HTR-8/SVneo (cell line): ENCODE results near the gene AFF3.

ENCODE experiments used
- DNase-seq: peaks from one replicate; pipeline ENCODE4 v3.0.0; 2011; ENCODE audit warnings: low spot score, mixed read lengths; ENCODE audit not compliant: insufficient read length
- FAIRE-seq: peaks from 2 replicates; lab custom pipeline; 2011; peaks lifted over from hg19 to GRCh38; lab: Jason Lieb, UNC

Gene AFF3, protein sequence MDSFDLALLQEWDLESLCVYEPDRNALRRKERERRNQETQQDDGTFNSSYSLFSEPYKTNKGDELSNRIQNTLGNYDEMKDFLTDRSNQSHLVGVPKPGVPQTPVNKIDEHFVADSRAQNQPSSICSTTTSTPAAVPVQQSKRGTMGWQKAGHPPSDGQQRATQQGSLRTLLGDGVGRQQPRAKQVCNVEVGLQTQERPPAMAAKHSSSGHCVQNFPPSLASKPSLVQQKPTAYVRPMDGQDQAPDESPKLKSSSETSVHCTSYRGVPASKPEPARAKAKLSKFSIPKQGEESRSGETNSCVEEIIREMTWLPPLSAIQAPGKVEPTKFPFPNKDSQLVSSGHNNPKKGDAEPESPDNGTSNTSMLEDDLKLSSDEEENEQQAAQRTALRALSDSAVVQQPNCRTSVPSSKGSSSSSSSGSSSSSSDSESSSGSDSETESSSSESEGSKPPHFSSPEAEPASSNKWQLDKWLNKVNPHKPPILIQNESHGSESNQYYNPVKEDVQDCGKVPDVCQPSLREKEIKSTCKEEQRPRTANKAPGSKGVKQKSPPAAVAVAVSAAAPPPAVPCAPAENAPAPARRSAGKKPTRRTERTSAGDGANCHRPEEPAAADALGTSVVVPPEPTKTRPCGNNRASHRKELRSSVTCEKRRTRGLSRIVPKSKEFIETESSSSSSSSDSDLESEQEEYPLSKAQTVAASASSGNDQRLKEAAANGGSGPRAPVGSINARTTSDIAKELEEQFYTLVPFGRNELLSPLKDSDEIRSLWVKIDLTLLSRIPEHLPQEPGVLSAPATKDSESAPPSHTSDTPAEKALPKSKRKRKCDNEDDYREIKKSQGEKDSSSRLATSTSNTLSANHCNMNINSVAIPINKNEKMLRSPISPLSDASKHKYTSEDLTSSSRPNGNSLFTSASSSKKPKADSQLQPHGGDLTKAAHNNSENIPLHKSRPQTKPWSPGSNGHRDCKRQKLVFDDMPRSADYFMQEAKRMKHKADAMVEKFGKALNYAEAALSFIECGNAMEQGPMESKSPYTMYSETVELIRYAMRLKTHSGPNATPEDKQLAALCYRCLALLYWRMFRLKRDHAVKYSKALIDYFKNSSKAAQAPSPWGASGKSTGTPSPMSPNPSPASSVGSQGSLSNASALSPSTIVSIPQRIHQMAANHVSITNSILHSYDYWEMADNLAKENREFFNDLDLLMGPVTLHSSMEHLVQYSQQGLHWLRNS (N-terminal part only)

DNA sequence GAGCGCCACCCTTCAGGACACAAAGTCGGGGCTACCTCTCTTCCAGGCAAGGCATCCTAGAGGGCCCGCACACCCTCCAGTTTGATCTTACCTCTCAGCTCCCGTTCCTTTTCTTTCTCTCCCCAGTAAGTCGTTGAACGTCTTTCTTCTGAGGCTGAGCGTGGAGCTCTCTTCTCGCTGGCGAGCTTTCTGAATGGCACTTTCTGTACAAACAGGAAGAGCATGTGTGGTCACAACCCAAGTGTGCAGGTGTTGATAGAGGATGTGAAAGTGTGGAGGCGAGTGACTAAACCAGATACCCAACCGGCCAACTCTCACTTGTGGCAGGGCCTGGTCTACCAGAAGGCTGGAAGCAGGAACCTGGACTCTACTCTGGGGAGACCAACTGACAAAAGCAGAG lies at the start of gene AFF3:
AFF3 (minus strand) TSS at position 198 of the 400 bp plus-strand sequence. CDS start 38,136 bp downstream, outside the sequence.
- DNase-seq (no peak), FAIRE-seq (no peak)

DNA sequence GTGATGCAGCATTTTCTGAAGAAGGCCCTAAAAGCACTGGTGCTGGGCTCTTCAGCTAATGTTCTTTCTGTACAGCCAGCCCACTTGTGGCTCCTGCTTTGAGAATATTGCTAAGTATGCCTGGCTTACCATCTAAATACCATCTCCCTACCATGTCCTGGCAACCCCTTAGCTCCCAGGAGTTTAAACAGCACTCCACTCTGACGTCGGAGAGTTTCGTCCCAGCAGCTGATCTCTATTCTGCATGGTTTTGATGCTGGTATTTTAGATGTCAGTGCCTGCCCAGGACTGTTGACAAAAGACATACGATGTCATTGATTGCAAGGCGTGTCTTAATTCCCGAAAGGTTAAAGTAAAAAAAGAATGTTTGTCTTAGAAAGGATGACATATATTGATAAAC lies 47.0 kb upstream of the AFF3 start:
- DNase-seq: no peak
- no peak for FAIRE-seq

DNA sequence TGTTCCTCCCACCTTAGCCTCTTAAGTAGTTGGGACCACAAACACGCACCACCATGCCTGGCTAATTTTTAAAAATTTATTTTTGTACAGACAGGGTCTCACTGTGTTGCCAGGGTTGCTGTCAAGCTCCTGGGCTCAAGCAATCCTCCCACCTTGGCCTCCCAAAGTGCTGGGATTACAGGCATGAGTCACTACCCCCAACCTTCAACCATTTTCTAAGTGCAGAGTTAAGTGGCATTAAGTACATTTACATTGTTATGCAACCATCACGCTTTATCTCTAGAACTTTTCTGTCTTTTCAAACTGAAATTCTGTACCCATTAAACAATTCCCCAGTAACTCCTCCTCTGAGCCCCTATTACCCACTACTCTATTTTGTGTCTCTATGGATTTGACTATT lies 45.9 kb upstream of the AFF3 start:
- no peak for FAIRE-seq

DNA sequence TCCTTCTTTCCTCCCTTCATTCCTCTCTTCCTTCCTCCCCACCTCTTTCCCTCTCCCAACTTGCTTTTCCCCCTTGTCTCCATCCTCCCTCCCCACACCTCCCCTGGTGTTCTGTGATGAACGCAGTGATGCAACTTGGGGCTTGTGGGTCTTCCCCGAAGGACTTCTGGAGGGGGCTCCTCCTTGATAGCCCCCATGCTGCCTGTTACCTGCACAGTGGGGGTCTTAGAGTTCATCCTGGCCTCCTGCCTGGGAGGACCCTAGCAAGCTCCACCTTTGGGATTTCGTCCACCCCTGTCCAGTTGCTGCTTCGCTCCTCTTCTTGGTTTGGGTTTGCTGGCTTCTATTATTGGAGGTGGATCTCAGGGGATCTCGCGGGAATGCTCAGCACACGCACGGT lies 43.7 kb upstream of the AFF3 start:
- DNase-seq: no peak
- FAIRE-seq: no peak

More for the DNA sequence above, 45.9 kb upstream of the AFF3 start:
- DNase-seq: no peak

DNA sequence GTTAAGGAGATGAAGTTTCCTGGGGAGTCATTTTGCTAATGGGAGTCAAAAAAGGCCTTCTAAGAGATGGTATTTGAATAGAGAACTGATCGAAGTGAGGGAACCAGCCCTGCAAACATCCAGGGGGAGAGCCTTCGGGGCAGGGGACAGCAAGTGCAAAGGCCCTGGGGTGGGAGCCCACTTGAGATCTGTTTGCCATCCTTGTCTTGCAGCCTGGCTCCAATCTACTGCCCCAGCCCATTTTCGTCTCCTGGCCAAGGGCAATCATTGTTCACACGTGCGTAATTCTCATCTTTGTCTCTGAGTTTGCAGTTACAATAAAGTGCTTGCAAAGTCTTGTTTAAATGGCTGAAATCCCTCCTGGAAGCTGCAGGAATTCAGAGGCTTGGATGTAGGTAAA lies 43.1 kb upstream of the AFF3 start:
- DNase-seq (no peak), FAIRE-seq (no peak)

DNA sequence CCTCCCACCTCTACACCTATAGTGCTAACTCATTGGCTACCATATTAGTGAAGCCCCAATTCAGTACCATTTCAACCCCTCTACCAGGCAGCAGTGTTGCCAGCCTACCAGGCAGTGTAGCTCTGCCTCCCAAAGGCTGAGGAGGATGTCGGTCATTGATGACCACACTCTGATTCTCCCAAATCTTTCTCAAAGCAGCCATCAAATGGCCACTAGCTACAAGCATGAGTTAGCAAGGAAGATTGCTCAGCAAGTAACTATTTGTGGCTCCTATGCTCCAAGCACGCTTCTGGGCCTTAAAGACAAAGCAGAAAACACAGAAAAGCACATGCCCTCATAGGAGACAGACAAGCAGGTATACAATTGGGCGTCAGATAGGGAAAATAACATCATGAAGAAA lies 42.7 kb upstream of the AFF3 start:
- no peak for FAIRE-seq
- DNase-seq: no peak

DNA sequence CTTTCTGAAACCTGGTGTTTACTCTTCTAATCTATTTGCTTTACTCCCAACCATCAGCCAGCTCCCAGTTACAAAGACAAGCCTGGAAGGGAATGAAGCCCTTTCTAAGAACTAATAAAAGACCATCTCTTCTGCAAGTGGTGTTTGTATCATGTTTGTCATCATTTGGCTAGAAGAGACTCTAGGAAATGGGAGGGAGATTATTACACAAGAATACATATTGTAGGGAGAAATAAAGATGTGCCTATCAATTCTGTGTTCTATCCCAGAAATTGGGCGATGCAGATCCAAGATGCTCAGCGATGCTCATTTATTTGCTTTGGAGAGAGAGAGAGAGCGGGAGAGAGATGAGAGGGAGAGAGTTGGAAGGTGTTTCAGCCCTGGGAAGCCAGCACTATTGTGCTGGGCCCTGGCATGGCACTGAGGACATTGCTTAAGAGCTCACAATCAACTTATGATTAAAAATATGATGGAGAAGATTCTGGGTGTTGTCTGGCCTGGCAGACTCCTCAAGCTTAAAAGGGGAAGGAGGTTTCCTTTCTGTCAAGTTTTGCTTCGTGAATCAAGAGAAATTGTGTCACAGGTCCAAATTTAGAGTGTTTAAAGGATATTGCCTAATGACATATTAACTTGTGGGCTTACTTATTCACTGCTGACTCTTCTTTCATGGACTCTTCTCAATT lies 41.8 kb upstream of the AFF3 start:
- DNase-seq: no peak
- FAIRE-seq: no peak

DNA sequence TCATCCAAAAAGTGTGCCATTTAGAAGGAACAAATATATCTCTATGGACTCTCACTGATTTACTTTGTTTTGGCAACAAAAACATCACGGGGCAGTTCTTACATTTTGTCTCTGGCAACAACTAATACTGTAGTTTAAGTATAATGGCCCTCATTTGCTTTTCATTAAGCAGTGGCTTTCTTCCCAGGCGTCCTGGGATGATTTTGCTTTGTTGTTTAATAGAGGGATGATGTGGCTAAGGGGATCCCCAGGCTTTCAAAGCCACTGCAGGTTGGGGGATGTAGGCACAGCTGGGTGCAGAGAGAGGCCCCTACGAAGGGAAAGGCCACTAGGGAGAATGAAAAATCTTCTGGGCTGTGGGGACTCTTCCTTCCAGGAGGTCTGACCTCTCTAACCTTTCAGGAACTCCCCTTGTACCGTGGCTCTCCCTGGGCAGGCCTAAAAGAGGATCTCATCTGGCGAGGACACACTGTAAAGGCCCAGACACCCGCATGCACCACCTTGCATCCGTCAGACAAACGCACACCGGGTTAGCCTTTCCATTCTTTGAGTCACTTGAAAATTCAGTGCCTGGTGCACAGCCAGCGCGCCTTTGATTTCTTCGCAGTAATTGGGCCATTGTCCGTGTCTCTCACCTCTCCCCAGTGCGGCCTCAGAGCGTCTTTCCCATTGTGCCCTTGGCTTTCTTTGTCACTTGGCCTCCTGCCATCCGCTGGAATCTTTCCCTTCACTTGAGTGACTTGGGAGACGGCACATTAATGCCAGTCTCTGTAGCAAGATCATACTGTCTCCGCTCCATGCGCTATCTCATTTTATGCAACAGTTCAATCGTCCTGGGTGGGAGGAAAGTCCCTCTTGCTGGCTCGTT lies 40.3 kb upstream of the AFF3 start:
- no peak for FAIRE-seq
- DNase-seq: no peak

DNA sequence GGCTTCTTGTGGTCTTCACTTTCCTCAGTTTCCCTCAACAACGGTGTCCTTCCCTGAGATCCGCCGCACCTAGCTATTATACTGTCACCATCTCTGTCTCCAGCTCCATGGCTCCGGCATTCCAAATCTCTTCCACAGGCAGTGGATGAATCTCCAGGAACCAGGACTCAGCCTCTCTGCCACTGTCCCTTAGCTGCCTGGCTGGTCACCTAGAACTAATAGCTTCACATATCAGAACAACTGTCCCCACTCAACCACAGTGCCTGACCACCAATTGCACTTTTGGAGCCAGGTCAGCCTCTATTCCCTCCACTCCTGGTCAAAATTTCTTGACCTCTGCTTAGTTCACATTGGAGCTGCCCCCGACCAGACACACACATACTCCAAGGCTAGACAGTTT lies 38.1 kb upstream of the AFF3 start:
- DNase-seq: no peak
- no peak for FAIRE-seq

DNA sequence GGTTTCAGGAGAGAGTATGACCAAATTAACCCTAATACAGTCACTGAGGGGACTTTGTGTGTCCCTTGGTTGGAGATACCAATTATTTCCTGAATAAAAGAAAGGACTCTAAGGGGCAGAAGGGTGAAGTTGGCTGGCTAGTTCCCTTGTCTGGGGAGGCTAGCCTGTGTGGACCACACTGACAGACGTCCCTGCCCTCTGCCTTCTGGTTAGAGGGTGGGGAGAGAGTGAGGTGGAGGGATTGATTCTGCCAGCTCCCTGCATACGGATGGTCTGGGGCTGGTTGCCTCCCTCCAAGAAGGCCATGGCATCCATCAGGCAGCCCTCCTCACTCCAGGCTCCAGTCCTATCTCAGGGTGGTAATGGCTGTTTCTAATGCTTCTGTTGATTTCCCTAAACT lies 37.4 kb upstream of the AFF3 start:
- FAIRE-seq: no peak

DNA sequence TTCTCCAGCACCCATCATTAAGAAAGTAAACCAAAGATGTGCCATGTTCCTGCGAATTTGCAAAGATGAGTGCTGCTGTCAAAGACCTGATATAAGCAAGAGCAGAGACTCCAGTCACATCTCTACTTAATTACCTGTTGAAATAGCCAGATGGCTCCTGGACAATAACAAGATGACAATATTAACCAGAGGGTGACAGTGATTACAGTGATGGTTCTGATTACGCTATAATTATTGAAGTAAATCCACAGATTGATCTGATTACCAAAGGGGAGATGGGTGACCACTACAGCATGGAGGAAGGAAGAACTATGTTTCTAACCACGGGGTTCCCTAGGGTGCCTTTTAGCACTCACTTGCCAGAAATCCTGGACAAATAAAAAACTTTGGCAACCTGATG lies 36.5 kb upstream of the AFF3 start:
- FAIRE-seq: no peak

More for the DNA sequence above, 37.4 kb upstream of the AFF3 start:
- no peak for DNase-seq

DNA sequence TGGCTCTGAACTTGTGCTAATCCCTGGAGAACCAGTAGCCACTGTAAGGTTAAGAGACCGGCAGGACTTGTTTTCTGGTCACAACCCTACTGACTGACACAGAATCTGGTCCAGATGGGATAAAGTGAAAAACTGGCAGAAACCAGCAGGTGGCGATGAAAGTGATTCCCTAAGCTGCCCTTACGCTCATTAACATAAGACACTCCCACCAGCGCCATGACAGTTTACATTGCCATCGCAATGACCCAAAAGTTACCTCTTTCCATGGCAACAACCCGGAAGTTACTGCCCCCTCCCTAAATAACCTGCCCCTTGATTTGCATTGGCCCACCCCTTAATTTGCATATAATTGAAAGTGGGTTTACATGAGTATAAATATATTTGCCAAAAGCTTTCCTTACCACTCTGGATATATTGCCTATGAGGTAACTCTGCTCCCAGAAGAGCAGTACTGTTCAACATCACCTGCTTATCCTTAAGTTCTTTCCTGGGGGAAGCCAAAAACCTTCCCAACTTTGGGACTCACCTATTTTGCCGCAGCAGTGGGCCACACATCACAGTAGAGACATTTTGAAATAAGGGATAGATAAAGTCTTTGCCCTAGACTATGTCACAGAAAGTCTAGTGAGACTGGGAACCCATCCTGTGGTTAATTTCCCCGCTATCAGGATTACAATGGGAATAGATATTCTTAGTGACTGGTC lies 35.8 kb upstream of the AFF3 start:
- DNase-seq: peak; percentile 20

More for the DNA sequence above, 36.5 kb upstream of the AFF3 start:
- DNase-seq: no peak

DNA sequence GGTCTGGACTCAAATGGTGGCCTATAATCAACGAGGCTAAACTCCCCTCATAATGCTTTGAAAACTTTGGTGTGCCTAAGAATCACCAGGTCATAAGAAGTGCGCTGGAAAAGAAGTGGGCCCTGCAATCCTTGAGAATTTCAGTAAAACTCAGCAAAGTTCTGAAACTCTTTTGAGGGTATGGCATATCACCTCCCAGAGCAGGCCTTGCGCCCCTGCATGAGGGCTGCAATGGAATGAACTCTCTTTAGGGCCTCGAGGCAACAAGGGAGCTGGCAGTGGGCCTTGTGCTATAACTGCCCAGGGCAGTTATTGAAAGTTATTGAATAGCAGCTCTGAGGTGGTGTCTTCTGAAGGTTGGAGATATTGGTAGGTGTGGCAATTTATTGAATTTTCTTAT lies 34.5 kb upstream of the AFF3 start:
- FAIRE-seq (no peak), DNase-seq (no peak)

More for the DNA sequence above, 35.8 kb upstream of the AFF3 start:
- FAIRE-seq: no peak

DNA sequence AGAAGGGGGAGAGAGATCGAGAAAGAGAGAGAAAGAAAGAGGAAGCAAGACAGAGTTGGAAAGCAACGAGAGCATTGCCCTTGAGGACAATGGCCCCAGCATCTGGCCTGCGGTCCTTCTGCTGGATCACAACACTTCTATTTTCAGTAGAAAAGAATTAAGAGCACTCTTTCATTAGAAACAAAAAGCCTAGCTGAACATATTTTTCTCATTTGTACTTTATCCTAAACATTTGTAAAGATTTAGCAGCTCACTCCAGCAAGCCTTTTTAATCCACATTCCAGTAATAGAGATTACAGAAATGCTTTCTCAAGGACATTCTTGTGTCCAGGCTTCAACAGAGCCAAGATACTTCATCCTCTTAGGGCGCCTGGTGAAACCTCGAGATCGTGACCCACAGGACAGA lies 31.6 kb upstream of the AFF3 start:
- DNase-seq (no peak), FAIRE-seq (no peak)

DNA sequence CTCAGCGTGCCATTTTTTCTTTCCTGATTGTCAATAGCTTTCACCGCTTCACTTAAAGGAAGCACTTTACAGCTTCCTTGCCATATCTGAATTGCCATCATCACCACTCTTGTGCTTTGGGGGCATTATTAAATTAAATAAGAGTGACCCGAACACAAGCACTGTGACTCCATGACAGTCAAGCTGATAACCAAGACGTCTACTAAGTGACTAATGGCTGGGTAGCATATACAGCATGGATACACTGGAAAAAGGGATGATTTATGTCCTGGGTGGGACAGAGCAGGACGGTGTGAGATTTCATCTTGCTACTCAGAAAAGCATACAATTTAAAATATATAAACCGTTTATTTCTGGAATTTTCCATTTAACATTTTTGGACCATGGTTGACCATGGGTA lies 24.3 kb upstream of the AFF3 start:
- no peak for FAIRE-seq
- no peak for DNase-seq

DNA sequence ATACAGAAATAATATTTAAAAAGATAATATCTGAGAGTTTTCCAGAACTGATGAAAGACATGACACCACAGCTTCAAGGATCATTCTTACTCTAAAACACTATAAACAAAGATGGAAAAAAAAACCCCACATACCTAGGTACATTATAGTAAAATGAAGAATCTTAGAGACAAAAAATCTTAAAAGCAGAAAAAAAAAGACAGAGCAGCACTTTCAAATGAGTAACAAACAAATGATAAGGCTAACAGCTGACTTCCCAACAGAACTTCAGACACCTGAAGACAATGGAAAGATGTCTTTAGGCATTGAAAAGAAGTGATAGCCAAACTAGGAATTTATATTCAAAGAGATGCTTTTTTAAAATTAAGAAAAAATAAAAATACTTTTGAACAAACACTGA lies 21.2 kb upstream of the AFF3 start:
- FAIRE-seq (no peak), DNase-seq (no peak)

DNA sequence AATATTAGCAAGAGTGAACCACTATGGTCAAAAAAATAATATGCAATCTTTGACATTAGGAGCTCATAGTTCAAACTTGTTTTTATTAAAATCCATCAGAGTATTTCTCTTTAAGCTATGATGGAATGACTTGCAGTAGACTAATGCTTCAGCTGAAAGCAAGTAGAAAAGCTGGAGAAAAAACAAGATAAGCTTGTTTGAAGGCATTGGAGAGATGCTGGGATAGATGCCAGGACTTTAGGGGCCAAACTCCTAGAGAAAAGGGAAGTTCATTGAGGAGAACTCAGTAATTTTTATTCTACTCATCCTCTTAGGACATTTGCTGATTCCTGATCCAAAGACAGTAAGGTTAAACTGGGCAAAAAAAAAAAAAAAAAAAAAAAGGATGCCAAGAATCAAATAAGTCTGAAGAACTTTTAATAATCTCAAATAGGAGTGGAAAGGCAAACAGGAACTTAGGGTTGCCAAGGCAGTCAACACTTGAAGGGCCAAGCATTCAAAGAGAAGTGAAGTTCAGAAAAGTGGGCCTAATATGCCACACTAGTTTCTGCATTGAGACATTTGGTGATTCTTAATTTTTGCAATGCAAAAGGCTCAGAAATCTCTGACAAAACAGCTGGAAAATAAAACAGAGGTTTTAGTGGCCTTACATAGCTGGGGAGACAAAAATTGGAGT lies 19.7 kb upstream of the AFF3 start:
- DNase-seq (no peak), FAIRE-seq (no peak)

DNA sequence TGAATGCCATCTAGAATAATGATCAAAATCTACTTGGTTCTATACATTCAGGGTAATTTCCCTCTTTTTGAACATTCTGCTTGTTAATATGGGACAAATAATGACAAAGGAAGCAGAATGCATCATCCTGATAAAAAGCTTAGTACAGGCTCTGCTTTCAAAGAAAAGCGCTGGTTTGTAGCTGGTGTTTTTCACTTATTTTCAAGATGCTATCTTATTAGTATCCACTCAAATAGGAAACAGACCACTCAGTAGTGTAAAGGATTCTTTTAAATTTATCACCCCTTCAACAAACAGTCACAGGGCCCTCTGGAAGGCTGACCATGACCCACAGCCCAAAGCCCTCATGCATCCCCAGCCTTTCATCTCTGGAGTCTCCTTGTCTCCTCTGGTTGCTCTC lies 18.0 kb upstream of the AFF3 start:
- FAIRE-seq (no peak), DNase-seq (no peak)
